Measurements from ENCODE around the gene NCAPH2.

DNA sequence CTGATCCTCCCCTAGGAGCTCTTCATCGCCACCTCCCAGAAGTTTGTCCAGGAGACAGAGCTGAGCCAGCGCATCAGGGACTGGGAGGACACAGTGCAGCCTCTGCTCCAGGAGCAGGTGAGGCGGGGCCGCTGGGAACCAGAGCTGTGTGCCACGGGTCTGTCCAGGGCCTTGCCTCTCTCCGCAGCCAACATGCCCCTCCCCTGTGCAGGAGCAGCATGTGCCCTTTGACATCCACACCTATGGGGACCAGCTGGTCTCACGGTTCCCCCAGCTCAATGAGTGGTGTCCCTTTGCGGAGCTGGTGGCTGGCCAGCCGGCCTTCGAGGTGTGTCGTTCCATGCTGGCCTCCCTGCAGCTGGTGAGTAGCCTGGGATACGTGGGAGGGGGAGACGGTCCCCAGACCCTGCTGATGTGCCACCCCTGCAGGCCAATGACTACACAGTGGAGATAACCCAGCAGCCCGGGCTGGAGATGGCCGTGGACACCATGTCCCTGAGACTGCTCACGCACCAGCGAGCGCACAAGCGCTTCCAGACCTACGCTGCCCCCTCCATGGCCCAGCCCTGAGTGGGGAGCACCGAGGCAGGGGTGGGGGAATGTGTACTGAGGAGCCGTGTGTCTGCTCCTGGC, 14.9 kb downstream of the NCAPH2 start:
- no peak for TF ChIP-seq CTCF (IDR thresholded peaks at IDR 0.05)
- no peak for TF ChIP-seq POLR2A (IDR thresholded peaks at IDR 0.05)
